GM10248 (cell line): ENCODE measurements around the gene CDNF.

Experiments used
- CTCF ChIA-PET: fragments of 300-600 bp; sonication (Branson Sonifier 250); formaldehyde crosslinking; extraction: SDS; loops from one replicate; lab custom pipeline; 2021; ENCODE audit warnings: antibody characterized with exemption; lab: Yijun Ruan, JAX
- POLR2A ChIA-PET: fragments of 350-650 bp; sonication (Branson Sonifier 250); formaldehyde crosslinking; extraction: SDS; loops from one replicate; lab custom pipeline; 2020; ENCODE audit warnings: antibody characterized with exemption; lab: Yijun Ruan, JAX
- DNase-seq: peaks from one replicate; pipeline ENCODE4 v3.0.0; 2012; ENCODE audit errors: extremely low spot score
- CTCF ChIP-seq: IDR thresholded peaks from 2 replicates; pipeline ENCODE4 v1.5.1; 2012; ENCODE audit warnings: mild to moderate bottlenecking, low read depth; ENCODE audit errors: extremely low read depth, missing control alignments, control extremely low read depth

The CDNF gene

GRCh38 chr10:14803827-14804226 is 34.0 kb downstream of the CDNF start:
- DNase-seq, result no peak
- POLR2A ChIA-PET, result no interaction called here
- TF ChIP-seq CTCF, result no peak
- CTCF ChIA-PET, result no interaction called here

- TF ChIP-seq CTCF, result no peak
- ChIA-PET CTCF (interaction anchor here (0.6 kb wide), 1 partner anchor 75 kb away, joined by 3 read pairs; no protein-coding TSS in a partner anchor), POLR2A (no interaction called here)
- no peak for DNase-seq
Measured at GRCh38 chr10:14801723-14802122, 36.1 kb downstream of the CDNF start.

- POLR2A ChIA-PET, result no interaction called here
- no peak for DNase-seq
- CTCF ChIA-PET, result interaction anchor here (1.2 to 1.5 kb wide), 3 partner anchors 15 to 257 kb away, joined by 3 to 5 read pairs (median 4); no protein-coding TSS in a partner anchor
- TF ChIP-seq CTCF, result no peak
Measured at GRCh38 chr10:14800397-14800796, 37.4 kb downstream of the CDNF start.

- ChIA-PET CTCF (no interaction called here), POLR2A (no interaction called here)
- DNase-seq, result no peak
- TF ChIP-seq CTCF, result no peak
Measured at GRCh38 chr10:14798636-14799035, 39.2 kb downstream of the CDNF start.

- CTCF ChIA-PET, result no interaction called here
- no peak for DNase-seq
- no peak for TF ChIP-seq CTCF
- POLR2A ChIA-PET, result no interaction called here
Measured at GRCh38 chr10:14787938-14788337, 49.9 kb downstream of the CDNF start.

GRCh38 chr10:14784459-14785055 is 53.3 kb downstream of the CDNF start:
- CTCF ChIA-PET, result no interaction called here
- POLR2A ChIA-PET, result no interaction called here
- no peak for TF ChIP-seq CTCF
- no peak for DNase-seq
